Naive B cell (primary cell): ENCODE results near the gene BCAT1. TPM values are rescaled to one million over a fixed set of nuclear protein-coding genes. Genes with fewer than 3 reads are reported as not detected.
"Not testable (repeated sequence)": the region's sequence is repeated elsewhere in the genome, so short reads cannot be mapped to it uniquely, and the experiment has no call there.

Source experiments
- ATAC-seq, 2 donors: fragments of 150-1000 bp; cut with Tn5 transposase; 2 replicates each; pipeline ENCODE4 v1.10.0; 2021; ENCODE audit warnings: low read depth in 2 of 2, mild to moderate bottlenecking in 2 of 2, moderate library complexity in 2 of 2
- DNase-seq: peaks from one replicate; pipeline ENCODE4 v3.0.0; 2022
- H3K27ac Mint-ChIP-seq, 6 donors: one replicate each; pipeline ENCODE4 v1.8.0; 2020 to 2022; ENCODE audit warnings: mild to moderate bottlenecking in 6 of 6, mixed read lengths in 6 of 6, moderate library complexity in 5 of 6, inconsistent platforms in 2 of 6
- H3K27me3 Mint-ChIP-seq, 3 donors: one replicate each; pipeline ENCODE4 v1.8.0; 2021 to 2022; ENCODE audit warnings: mixed read lengths in 3 of 3, mild to moderate bottlenecking in 1 of 3
- H3K36me3 Mint-ChIP-seq, 2 donors: one replicate each; pipeline ENCODE4 v1.8.0; 2020 to 2022; ENCODE audit warnings: mixed read lengths in 2 of 2, inconsistent platforms in 1 of 2, mild to moderate bottlenecking in 1 of 2
- H3K4me1 Mint-ChIP-seq, 3 donors: one replicate each; pipeline ENCODE4 v1.8.0; 2020 to 2022; ENCODE audit warnings: mixed read lengths in 3 of 3, inconsistent platforms in 1 of 3, mild to moderate bottlenecking in 1 of 3, moderate library complexity in 1 of 3
- H3K4me3 Mint-ChIP-seq, 8 donors: one replicate each; pipeline ENCODE4 v1.8.0; 2020 to 2022; ENCODE audit warnings: mild to moderate bottlenecking in 8 of 8, mixed read lengths in 8 of 8, moderate library complexity in 8 of 8, inconsistent platforms in 2 of 8
- H3K9me3 Mint-ChIP-seq, 7 donors: one replicate each; pipeline ENCODE4 v1.8.0; 2020 to 2022; ENCODE audit warnings: mixed read lengths in 7 of 7, mild to moderate bottlenecking in 5 of 7, inconsistent platforms in 2 of 7, moderate library complexity in 1 of 7
- polyA plus RNA-seq, 6 donors: library from polyadenylated mRNA; unstranded; fragments of 300-500 nt; fragmentation: Illumina TruSeq; gene quantifications; one replicate each; pipeline ENCODE4 v1.2.3, GENCODE V29; 2021; ENCODE audit warnings: low read depth in 6 of 6

The BCAT1 gene
- polyA plus RNA-seq, 6 donors from 2014 or later, result 0.18 to 4.9 (median 1.8) TPM; not detected in 1

GRCh38 chr12:24872211-24872610 lies 76.7 kb downstream of the BCAT1 start:
- no peak for DNase-seq
- H3K9me3 Mint-ChIP-seq, result no peaks in the 10 kb centered on the region
- no peak overlapping the region for H3K27ac Mint-ChIP-seq
- H3K36me3 Mint-ChIP-seq, result no peaks in the 10 kb centered on the region
- H3K27me3 Mint-ChIP-seq, result no peaks in the 10 kb centered on the region
- H3K4me3 Mint-ChIP-seq, result no peak overlapping the region
- H3K4me1 Mint-ChIP-seq, result no peaks in the 10 kb centered on the region
- no peak for ATAC-seq

- H3K36me3 Mint-ChIP-seq, DNase-seq, ATAC-seq, H3K27me3 Mint-ChIP-seq, H3K27ac Mint-ChIP-seq, H3K4me3 Mint-ChIP-seq, H3K9me3 Mint-ChIP-seq: not testable (repeated sequence)
- peaks cover 8 to 12% (median 9%) of the 10 kb centered on the region in 3 donors for H3K4me1 Mint-ChIP-seq
These were observed 82.8 kb downstream of the BCAT1 start for GRCh38 chr12:24866139-24866538.

GRCh38 chr12:24864796-24865125 lies 84.1 kb downstream of the BCAT1 start:
- DNase-seq (no peak), ATAC-seq (no peak)
- Mint-ChIP-seq H3K4me3 (no peak overlapping the region), H3K27ac (no peak overlapping the region), H3K4me1 (peaks cover 8 to 12% (median 9%) of the 10 kb centered on the region in 3 donors), H3K27me3 (no peaks in the 10 kb centered on the region), H3K36me3 (no peaks in the 10 kb centered on the region), H3K9me3 (peaks cover 0 to 10% (median 0%) of the 10 kb centered on the region in 7 donors)

GRCh38 chr12:24861766-24862540 lies 86.9 kb downstream of the BCAT1 start:
- peak overlapping the region in 1 of 6 donors; percentile 0 for H3K27ac Mint-ChIP-seq
- no peak overlapping the region for H3K4me3 Mint-ChIP-seq
- peaks cover 0 to 15% (median 5%) of the 10 kb centered on the region in 7 donors for H3K9me3 Mint-ChIP-seq
- ATAC-seq, result no peak
- DNase-seq, result no peak
- peaks cover 8 to 12% (median 9%) of the 10 kb centered on the region in 3 donors for H3K4me1 Mint-ChIP-seq
- no peaks in the 10 kb centered on the region for H3K36me3 Mint-ChIP-seq
- no peaks in the 10 kb centered on the region for H3K27me3 Mint-ChIP-seq

GRCh38 chr12:24860546-24860945 lies 88.4 kb downstream of the BCAT1 start:
- ATAC-seq, result no peak
- Mint-ChIP-seq H3K4me3 (no peak overlapping the region), H3K27me3 (no peaks in the 10 kb centered on the region), H3K4me1 (peaks cover 8 to 12% (median 9%) of the 10 kb centered on the region in 3 donors), H3K27ac (no peak overlapping the region), H3K36me3 (no peaks in the 10 kb centered on the region), H3K9me3 (peaks cover 0 to 15% (median 5%) of the 10 kb centered on the region in 7 donors)
- DNase-seq, result no peak

- Mint-ChIP-seq H3K4me3 (no peak overlapping the region), H3K9me3 (peaks cover 0 to 11% (median 5%) of the 10 kb centered on the region in 7 donors), H3K4me1 (peaks cover 0 to 5% (median 3%) of the 10 kb centered on the region in 3 donors), H3K27ac (no peak overlapping the region), H3K27me3 (no peaks in the 10 kb centered on the region), H3K36me3 (no peaks in the 10 kb centered on the region)
- no peak for DNase-seq
- ATAC-seq, result no peak
These were observed 92.4 kb downstream of the BCAT1 start for GRCh38 chr12:24856541-24856940.

GRCh38 chr12:24854908-24855307 lies 94.0 kb downstream of the BCAT1 start:
- Mint-ChIP-seq H3K4me1 (peaks cover 0 to 5% (median 3%) of the 10 kb centered on the region in 3 donors), H3K27ac (peak overlapping the region in 1 of 6 donors; percentile 2), H3K9me3 (peaks cover 0 to 8% (median 5%) of the 10 kb centered on the region in 7 donors), H3K4me3 (no peak overlapping the region), H3K27me3 (no peaks in the 10 kb centered on the region), H3K36me3 (no peaks in the 10 kb centered on the region)
- DNase-seq (no peak), ATAC-seq (no peak)

GRCh38 chr12:24854017-24854416 lies 94.9 kb downstream of the BCAT1 start:
- Mint-ChIP-seq H3K9me3 (peaks cover 0 to 7% (median 1%) of the 10 kb centered on the region in 7 donors), H3K4me1 (peaks cover 0 to 5% (median 3%) of the 10 kb centered on the region in 3 donors), H3K27ac (no peak overlapping the region), H3K36me3 (no peaks in the 10 kb centered on the region), H3K4me3 (no peak overlapping the region), H3K27me3 (no peaks in the 10 kb centered on the region)
- no peak for DNase-seq
- no peak for ATAC-seq

- DNase-seq (no peak), ATAC-seq (no peak)
- H3K4me3 Mint-ChIP-seq, result no peak overlapping the region
- H3K27me3 Mint-ChIP-seq, result no peaks in the 10 kb centered on the region
- peak overlapping the region in 1 of 6 donors; percentile 26 for H3K27ac Mint-ChIP-seq
- H3K9me3 Mint-ChIP-seq, result peaks cover 0 to 4% (median 0%) of the 10 kb centered on the region in 7 donors
- H3K4me1 Mint-ChIP-seq, result peaks cover 0 to 5% (median 3%) of the 10 kb centered on the region in 3 donors
- H3K36me3 Mint-ChIP-seq, result no peaks in the 10 kb centered on the region
These were observed 95.3 kb downstream of the BCAT1 start for GRCh38 chr12:24853588-24853987.

GRCh38 chr12:24853094-24853493 lies 95.8 kb downstream of the BCAT1 start:
- Mint-ChIP-seq H3K9me3 (no peaks in the 10 kb centered on the region), H3K27me3 (no peaks in the 10 kb centered on the region), H3K4me1 (peaks cover 0 to 5% (median 3%) of the 10 kb centered on the region in 3 donors), H3K4me3 (no peak overlapping the region), H3K27ac (peak overlapping the region in 1 of 6 donors; percentile 78), H3K36me3 (no peaks in the 10 kb centered on the region)
- no peak for ATAC-seq
- DNase-seq, result no peak

- Mint-ChIP-seq H3K4me1 (peaks cover 0 to 5% (median 3%) of the 10 kb centered on the region in 3 donors), H3K36me3 (no peaks in the 10 kb centered on the region), H3K27ac (peak overlapping the region in 1 of 6 donors; percentile 15), H3K4me3 (no peak overlapping the region), H3K9me3 (no peaks in the 10 kb centered on the region), H3K27me3 (no peaks in the 10 kb centered on the region)
- ATAC-seq, result no peak
- no peak for DNase-seq
These were observed 96.5 kb downstream of the BCAT1 start for GRCh38 chr12:24852420-24852819.

- not testable (repeated sequence) for H3K4me1 Mint-ChIP-seq, H3K9me3 Mint-ChIP-seq, ATAC-seq, H3K4me3 Mint-ChIP-seq, H3K27me3 Mint-ChIP-seq, DNase-seq, H3K36me3 Mint-ChIP-seq
- H3K27ac Mint-ChIP-seq, result peak overlapping the region in 2 of 6 donors; percentile 13 to 59
These were observed 97.0 kb downstream of the BCAT1 start for GRCh38 chr12:24851883-24852282.

- Mint-ChIP-seq H3K9me3 (no peaks in the 10 kb centered on the region), H3K36me3 (no peaks in the 10 kb centered on the region), H3K4me3 (no peak overlapping the region), H3K27ac (no peak overlapping the region), H3K4me1 (peaks cover 0 to 5% (median 3%) of the 10 kb centered on the region in 3 donors), H3K27me3 (no peaks in the 10 kb centered on the region)
- ATAC-seq, result no peak
- no peak for DNase-seq
These were observed 97.6 kb downstream of the BCAT1 start for GRCh38 chr12:24851341-24851740.

GRCh38 chr12:24850496-24850895 lies 98.4 kb downstream of the BCAT1 start:
- H3K27me3 Mint-ChIP-seq, result no peaks in the 10 kb centered on the region

More at GRCh38 chr12:24850496-24850895, 98.4 kb downstream of the BCAT1 start:
- no peaks in the 10 kb centered on the region for H3K9me3 Mint-ChIP-seq
- no peak overlapping the region for H3K27ac Mint-ChIP-seq
- ATAC-seq, result no peak
- no peaks in the 10 kb centered on the region for H3K36me3 Mint-ChIP-seq
- H3K4me3 Mint-ChIP-seq, result no peak overlapping the region
- peaks cover 0 to 5% (median 3%) of the 10 kb centered on the region in 3 donors for H3K4me1 Mint-ChIP-seq
- no peak for DNase-seq
